ENCODE measurements around the gene YEATS4.
A peak's percentile ranks its signal among the peaks of the same experiment; 100 is the strongest.
"Not testable (repeated sequence)": the region's sequence is repeated elsewhere in the genome, so short reads cannot be mapped to it uniquely, and the experiment has no call there.

Gene YEATS4

DNA sequence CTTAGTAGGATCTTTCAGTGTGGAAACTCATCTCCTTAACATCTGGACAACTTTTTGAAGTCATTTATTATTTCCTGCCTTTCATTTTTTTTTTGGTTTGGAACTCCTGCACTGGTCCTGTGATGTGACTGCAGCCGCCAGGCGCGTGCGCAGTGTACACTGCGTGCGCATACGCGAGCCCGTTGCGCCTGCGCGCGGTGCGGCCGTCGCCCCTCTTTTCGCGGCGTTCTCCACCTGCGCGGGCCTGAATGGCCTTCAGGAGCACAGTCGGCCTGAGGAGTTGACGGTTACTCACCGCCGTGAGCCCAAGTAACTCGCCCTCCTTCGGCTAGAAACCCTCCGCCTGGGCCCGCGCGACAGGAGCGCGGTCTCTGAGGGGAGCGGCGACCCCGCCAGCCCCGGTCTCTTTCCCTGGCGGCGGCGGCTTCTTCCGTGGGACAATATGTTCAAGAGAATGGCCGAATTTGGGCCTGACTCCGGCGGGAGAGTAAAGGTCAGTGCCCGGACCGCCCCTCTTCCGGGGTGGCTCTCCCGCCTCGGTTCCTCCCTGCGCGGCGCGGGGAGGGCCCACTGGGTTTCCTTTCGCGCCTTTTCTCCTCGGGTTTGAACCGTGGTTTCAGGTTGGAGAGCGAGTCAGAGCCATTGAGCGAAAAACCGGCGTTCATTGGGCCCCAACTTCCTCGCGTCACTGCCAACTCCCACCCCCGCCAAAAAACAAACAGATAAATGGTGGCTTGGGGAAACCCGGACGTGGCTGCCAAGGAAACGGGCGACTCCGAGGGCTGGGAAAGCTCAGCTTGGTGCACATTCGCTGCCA lies at the start of gene YEATS4:
Gene YEATS4 (plus strand): TSS at position 213 of the 817 bp plus-strand sequence. CDS start 230 bp downstream, at position 443.
- peak; percentile 81 for DNase-seq (ENCODE audit: low spot score)

GRCh38 chr12:69313209-69313608 lies 46.3 kb upstream of the YEATS4 start:
- DNase-seq (ENCODE audit: low spot score), result no peak

DNA sequence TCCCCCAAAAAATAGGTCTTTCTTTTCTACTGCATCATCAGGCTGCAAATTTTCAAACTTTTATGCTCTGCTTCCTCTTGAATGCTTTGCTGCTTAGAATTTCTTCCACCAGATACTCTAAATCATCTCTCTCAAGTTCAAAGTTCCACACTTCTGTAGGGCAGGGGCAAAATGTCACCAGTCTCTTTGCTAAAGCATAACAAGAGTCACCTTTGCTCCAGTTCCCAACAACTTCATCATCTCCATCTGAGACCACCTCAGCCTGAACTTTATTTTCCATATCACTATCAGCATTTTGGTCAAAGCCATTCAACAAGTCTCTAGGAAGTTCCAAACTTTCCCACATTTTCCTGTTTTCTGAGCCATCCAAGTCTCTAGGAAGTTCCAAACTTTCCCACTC lies 42.8 kb upstream of the YEATS4 start:
- not testable (repeated sequence) for DNase-seq (ENCODE audit: low spot score)

DNA sequence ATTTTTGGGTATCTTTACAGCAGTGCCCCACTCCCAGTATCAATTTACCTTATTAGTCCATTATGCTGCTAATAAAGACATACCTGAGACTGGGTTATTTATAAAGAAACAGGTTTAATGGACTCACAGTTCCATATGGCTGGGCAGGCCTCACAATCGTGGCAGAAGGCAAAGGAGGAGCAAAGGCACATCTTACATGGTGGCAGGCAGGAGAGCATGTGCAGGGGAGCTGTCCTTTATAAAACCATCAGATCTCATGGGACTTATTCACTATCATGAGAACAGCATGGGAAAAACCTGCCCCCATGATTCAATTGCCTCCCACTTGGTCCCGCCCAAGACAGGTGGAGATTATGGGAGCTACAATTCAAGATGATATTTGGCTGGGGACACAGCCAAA lies 42.3 kb upstream of the YEATS4 start:
- not testable (repeated sequence) for DNase-seq (ENCODE audit: low spot score)

- no peak for DNase-seq (ENCODE audit: low spot score)
Observed at GRCh38 chr12:69318225-69318624, 41.3 kb upstream of the YEATS4 start.

DNA sequence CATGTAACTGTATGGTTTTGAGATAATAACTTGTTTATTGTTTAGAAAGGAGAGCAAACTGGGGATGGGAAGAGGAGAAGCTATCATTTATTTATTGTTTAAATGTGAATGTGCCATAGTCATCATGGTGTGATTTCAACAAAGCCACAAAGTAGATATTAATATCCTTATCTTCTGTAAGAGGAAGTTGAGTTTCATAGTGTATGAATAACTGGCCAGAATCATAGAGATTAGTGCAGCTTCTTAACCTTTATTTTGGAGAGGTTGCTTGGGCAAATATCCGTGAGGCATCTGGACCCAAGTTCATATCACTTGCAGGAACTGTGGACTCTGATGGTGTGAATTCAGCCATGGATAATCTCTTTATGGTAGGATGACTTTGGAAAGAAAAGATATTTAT lies 38.2 kb upstream of the YEATS4 start:
- no peak for DNase-seq (ENCODE audit: low spot score)

- no peak for DNase-seq (ENCODE audit: low spot score)
Observed at GRCh38 chr12:69324797-69325466, 34.6 kb upstream of the YEATS4 start.

GRCh38 chr12:69328426-69328825 lies 31.1 kb upstream of the YEATS4 start:
- no peak for DNase-seq (ENCODE audit: low spot score)

GRCh38 chr12:69329669-69330428 lies 29.7 kb upstream of the YEATS4 start:
- no peak for DNase-seq (ENCODE audit: low spot score)

GRCh38 chr12:69330475-69331473 lies 28.8 kb upstream of the YEATS4 start:
- no peak for DNase-seq (ENCODE audit: low spot score)

GRCh38 chr12:69331519-69331908 lies 28.0 kb upstream of the YEATS4 start:
- no peak for DNase-seq (ENCODE audit: low spot score)

DNA sequence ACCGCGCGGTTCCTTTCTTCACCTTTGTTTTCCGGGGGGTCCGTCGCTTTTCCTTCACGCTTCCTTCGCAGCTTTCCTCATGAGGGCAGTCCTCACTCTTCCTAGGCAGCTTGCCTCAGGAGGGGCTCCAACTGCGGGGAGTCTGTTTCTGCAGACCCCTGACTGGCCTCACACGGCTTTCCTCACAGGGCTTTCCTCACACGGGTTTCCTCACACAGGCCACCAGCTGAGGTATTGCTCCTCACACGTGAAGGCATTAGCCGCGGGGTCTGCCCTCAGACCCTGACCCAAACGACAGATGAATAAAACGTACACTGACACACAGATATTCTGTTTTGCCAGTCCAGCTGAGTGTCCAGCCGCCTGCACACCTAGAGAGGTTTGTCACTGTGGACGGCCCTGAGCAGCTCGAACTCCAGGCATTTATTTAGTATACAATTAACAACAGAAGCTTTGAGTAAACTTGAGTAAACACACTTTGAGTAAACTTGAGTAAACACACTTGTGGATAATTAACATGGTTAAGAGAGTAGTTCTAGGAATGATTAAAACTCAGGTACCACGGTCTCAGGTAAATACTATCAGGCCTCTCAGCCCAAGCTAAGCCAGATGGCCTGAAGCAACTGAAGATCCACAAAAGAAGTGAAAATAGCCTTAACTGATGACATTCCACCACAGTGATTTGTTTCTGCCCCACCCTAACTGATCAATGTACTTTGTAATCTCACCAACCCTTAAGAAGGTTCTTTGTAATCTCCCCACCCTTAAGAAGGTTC lies 27.4 kb upstream of the YEATS4 start:
- DNase-seq (ENCODE audit: low spot score), result no peak

- no peak for DNase-seq (ENCODE audit: low spot score)
Observed at GRCh38 chr12:69332815-69333358, 26.7 kb upstream of the YEATS4 start.

GRCh38 chr12:69334158-69334557 lies 25.4 kb upstream of the YEATS4 start:
- no peak for DNase-seq (ENCODE audit: low spot score)

GRCh38 chr12:69337311-69338090 lies 22.0 kb upstream of the YEATS4 start:
- DNase-seq (ENCODE audit: low spot score), result no peak

DNA sequence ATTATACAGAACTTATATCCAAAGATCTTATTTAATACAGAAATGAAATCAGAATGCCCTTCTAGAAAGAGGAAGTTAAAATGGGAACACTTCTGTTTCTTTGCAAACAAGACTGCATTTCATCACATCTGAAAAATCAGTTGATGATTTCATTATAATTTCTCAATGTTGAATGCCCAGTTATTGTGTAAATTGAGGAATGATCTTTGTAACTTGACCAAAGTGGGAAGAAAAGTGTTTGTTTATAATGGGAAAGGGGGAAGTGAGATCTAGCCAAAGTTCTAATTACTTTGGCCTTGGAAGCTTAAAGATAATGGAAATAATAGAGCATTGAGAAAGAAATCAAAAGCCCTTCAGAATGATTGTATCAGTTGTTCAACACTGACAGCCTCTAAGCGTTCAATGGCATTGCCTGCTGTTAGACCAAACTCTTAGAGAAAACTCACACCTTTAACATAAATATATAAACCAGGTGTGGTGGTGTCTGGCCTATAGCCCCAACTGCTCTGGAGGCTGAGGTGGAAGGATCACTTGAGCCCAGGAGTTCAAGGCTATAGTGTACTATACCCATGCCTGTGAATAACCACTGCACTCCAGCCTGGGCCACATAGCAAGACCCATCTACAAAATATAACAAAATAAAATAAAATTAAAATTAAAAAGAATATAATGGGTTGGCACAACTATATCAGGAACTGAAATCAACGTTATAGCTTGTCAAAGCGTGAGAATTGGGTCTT lies 21.3 kb upstream of the YEATS4 start:
- DNase-seq (ENCODE audit: low spot score), result no peak

DNA sequence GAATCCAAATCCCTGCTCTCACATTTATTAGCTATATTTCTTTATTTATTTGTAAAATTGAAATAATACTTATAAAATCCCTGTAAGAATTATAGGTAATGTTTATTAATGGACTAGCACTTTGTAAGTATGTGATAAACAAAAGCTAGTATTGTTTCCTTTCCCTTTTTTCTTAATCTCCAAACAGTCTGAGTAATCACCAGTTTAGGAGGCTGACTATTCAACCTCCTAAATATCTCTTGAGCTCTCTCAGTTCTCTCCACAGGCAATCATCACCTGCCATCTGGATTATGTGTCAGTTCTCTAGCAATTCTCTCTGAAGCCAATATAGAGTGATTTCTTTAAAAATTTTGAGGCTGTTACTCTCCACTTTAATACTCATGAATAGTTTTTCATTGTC lies 20.6 kb upstream of the YEATS4 start:
- no peak for DNase-seq (ENCODE audit: low spot score)

GRCh38 chr12:69339999-69340398 lies 19.5 kb upstream of the YEATS4 start:
- no peak for DNase-seq (ENCODE audit: low spot score)

DNA sequence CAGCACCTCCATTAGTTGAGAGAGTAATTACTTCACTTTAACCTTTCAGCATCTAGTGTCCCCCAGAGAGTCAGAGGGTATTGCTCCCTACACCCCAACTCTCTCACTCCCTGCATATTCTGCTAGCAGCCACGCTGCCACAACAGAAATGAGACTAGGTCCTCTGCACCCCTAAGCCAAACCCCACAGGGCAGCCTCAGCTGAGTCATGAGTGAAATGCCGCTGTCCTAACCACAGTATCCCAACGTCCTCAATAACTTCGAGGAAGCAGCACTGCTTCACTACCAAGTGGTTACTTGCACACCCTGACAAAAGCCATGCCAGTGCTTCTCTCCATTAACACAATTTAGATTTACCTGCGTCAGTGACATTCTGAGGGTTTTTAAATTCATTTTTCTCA lies 18.2 kb upstream of the YEATS4 start:
- no peak for DNase-seq (ENCODE audit: low spot score)

Data from globus pallidus (tissue), 1 donor.